ENCODE results near the gene ZBTB21.

Gene ZBTB21

GRCh38 chr21:42039470-42039901, 29.3 kb upstream of the ZBTB21 start:
- DNase-seq, result no peak

GRCh38 chr21:42038826-42039425, 28.8 kb upstream of the ZBTB21 start:
- DNase-seq, result no peak

- no peak for DNase-seq
Measured at GRCh38 chr21:42038393-42038792, 28.2 kb upstream of the ZBTB21 start.

- DNase-seq, result no peak
Measured at GRCh38 chr21:42037943-42038342, 27.8 kb upstream of the ZBTB21 start.

- no peak for DNase-seq
Measured at GRCh38 chr21:42037516-42037915, 27.4 kb upstream of the ZBTB21 start.

GRCh38 chr21:42036313-42036712, 26.2 kb upstream of the ZBTB21 start:
- no peak for DNase-seq

- DNase-seq, result no peak
Measured at GRCh38 chr21:42032968-42033367, 22.8 kb upstream of the ZBTB21 start.

GRCh38 chr21:42032266-42032665, 22.1 kb upstream of the ZBTB21 start:
- DNase-seq, result no peak

GRCh38 chr21:42031816-42032215, 21.7 kb upstream of the ZBTB21 start:
- no peak for DNase-seq

GRCh38 chr21:42031241-42031640, 21.1 kb upstream of the ZBTB21 start:
- no peak for DNase-seq

- no peak for DNase-seq
Measured at GRCh38 chr21:42030311-42030710, 20.2 kb upstream of the ZBTB21 start.

- no peak for DNase-seq
Measured at GRCh38 chr21:42028766-42029425, 18.7 kb upstream of the ZBTB21 start.

GRCh38 chr21:42027822-42028765, 17.9 kb upstream of the ZBTB21 start:
- no peak for DNase-seq

GRCh38 chr21:42027085-42027821, 17.1 kb upstream of the ZBTB21 start:
- DNase-seq, result no peak

GRCh38 chr21:42026082-42026435, 15.9 kb upstream of the ZBTB21 start:
- no peak for DNase-seq

- DNase-seq, result no peak
Measured at GRCh38 chr21:42025376-42026081, 15.4 kb upstream of the ZBTB21 start.

GRCh38 chr21:42022906-42023305, 12.7 kb upstream of the ZBTB21 start:
- no peak for DNase-seq

GRCh38 chr21:42022091-42022430, 11.9 kb upstream of the ZBTB21 start:
- DNase-seq, result no peak

GRCh38 chr21:42021371-42022090, 11.4 kb upstream of the ZBTB21 start:
- no peak for DNase-seq

- no peak for DNase-seq
Measured at GRCh38 chr21:42019706-42020105, 9.5 kb upstream of the ZBTB21 start.

- no peak for DNase-seq
Measured at GRCh38 chr21:42019101-42019605, 9.0 kb upstream of the ZBTB21 start.

GRCh38 chr21:42017022-42017421, 6.9 kb upstream of the ZBTB21 start:
- DNase-seq, result no peak

Measured in GF-D8 (cell line).